ENCODE data around the gene B3GNT3.

The B3GNT3 gene

GRCh38 chr19:17794731-17795494 lies at the start of gene B3GNT3:
TSS of gene B3GNT3 (plus strand) at chr19:17795138. CDS start at chr19:17807808, 12,670 bp downstream.
- DNase-seq (ENCODE audit: low read depth), result no peak

GRCh38 chr19:17747205-17748098 lies 47.5 kb upstream of the B3GNT3 start:
- peak; percentile 92 for DNase-seq (ENCODE audit: low read depth)

- DNase-seq (ENCODE audit: low read depth), result no peak
These were observed 45.9 kb upstream of the B3GNT3 start for GRCh38 chr19:17748884-17749638.

GRCh38 chr19:17749912-17750317 lies 45.0 kb upstream of the B3GNT3 start:
- no peak for DNase-seq (ENCODE audit: low read depth)

- peak; percentile 81 for DNase-seq (ENCODE audit: low read depth)
These were observed 43.6 kb upstream of the B3GNT3 start, which contains the start of gene FCHO1 for GRCh38 chr19:17751103-17751911. TSS of gene FCHO1 (plus strand) at chr19:17751477. CDS start at chr19:17755165, 3,688 bp downstream.

- no peak for DNase-seq (ENCODE audit: low read depth)
These were observed 43.0 kb upstream of the B3GNT3 start for GRCh38 chr19:17751912-17752273.

- DNase-seq (ENCODE audit: low read depth), result no peak
These were observed 41.9 kb upstream of the B3GNT3 start for GRCh38 chr19:17752865-17753639.

- no peak for DNase-seq (ENCODE audit: low read depth)
These were observed 41.0 kb upstream of the B3GNT3 start for GRCh38 chr19:17753976-17754375.

- DNase-seq (ENCODE audit: low read depth), result no peak
These were observed 40.1 kb upstream of the B3GNT3 start for GRCh38 chr19:17754634-17755442.

- DNase-seq (ENCODE audit: low read depth), result no peak
These were observed 39.5 kb upstream of the B3GNT3 start for GRCh38 chr19:17755443-17755890.

- no peak for DNase-seq (ENCODE audit: low read depth)
These were observed 38.8 kb upstream of the B3GNT3 start for GRCh38 chr19:17755977-17756670.

GRCh38 chr19:17757125-17757524 lies 37.8 kb upstream of the B3GNT3 start:
- DNase-seq (ENCODE audit: low read depth), result no peak

- no peak for DNase-seq (ENCODE audit: low read depth)
These were observed 36.4 kb upstream of the B3GNT3 start for GRCh38 chr19:17758515-17758914.

GRCh38 chr19:17761148-17761547 lies 33.8 kb upstream of the B3GNT3 start:
- no peak for DNase-seq (ENCODE audit: low read depth)

- no peak for DNase-seq (ENCODE audit: low read depth)
These were observed 32.3 kb upstream of the B3GNT3 start for GRCh38 chr19:17762505-17763229.

- no peak for DNase-seq (ENCODE audit: low read depth)
These were observed 30.6 kb upstream of the B3GNT3 start for GRCh38 chr19:17764348-17764747.

- no peak for DNase-seq (ENCODE audit: low read depth)
These were observed 29.8 kb upstream of the B3GNT3 start for GRCh38 chr19:17765069-17765618.

- DNase-seq (ENCODE audit: low read depth), result no peak
These were observed 28.3 kb upstream of the B3GNT3 start for GRCh38 chr19:17766543-17767131.
